Loucy (cell line): ENCODE measurements around the gene NKTR.

ENCODE experiments used
- H2AFZ ChIP-seq: fragments of 200-600 bp; sonication (generic); 2 replicates; pipeline ENCODE4 v1.6.0; 2016; ENCODE audit warnings: antibody characterized with exemption, mild to moderate bottlenecking, low read length, moderate library complexity
- H3F3A ChIP-seq: fragments of 200-600 bp; 2 replicates; pipeline ENCODE4 v1.6.0; 2016; ENCODE audit warnings: antibody characterized with exemption, low read depth, mild to moderate bottlenecking
- H3K27me3 ChIP-seq: fragments of 200-600 bp; sonication (generic); 2 replicates; pipeline ENCODE4 v1.6.1; 2014; ENCODE audit warnings: low read length, mild to moderate bottlenecking; ENCODE audit not compliant: insufficient read depth, poor library complexity, severe bottlenecking
- H3K36me3 ChIP-seq: fragments of 200-600 bp; sonication (generic); 2 replicates; pipeline ENCODE4 v1.6.1; 2016; ENCODE audit warnings: low read length; ENCODE audit not compliant: insufficient read depth
- H3K4me1 ChIP-seq: fragments of 200-600 bp; sonication (generic); 2 replicates; pipeline ENCODE4 v1.5.1; 2014; ENCODE audit warnings: low read length, mild to moderate bottlenecking; ENCODE audit not compliant: insufficient read depth, poor library complexity, severe bottlenecking
- H3K4me2 ChIP-seq: fragments of 200-600 bp; sonication (generic); 2 replicates; pipeline ENCODE4 v1.6.0; 2014; ENCODE audit warnings: antibody characterized with exemption, low read length, low read depth, mild to moderate bottlenecking; ENCODE audit not compliant: poor library complexity, severe bottlenecking
- H3K4me3 ChIP-seq: fragments of 200-600 bp; sonication (generic); 2 replicates; pipeline ENCODE4 v1.5.1; 2014; ENCODE audit warnings: low read length, mild to moderate bottlenecking, mixed read lengths; ENCODE audit not compliant: poor library complexity, severe bottlenecking
- H3K79me2 ChIP-seq: fragments of 200-600 bp; sonication (generic); 2 replicates; pipeline ENCODE4 v1.6.1; 2014; ENCODE audit warnings: low read length; ENCODE audit not compliant: insufficient read depth
- H3K9ac ChIP-seq: fragments of 200-600 bp; sonication (generic); 2 replicates; pipeline ENCODE4 v1.6.0; 2014; ENCODE audit warnings: mild to moderate bottlenecking, low read depth, low read length, moderate library complexity; ENCODE audit not compliant: poor library complexity, severe bottlenecking
- H3K9me2 ChIP-seq: fragments of 200-600 bp; sonication (generic); replicated peaks from 2 replicates; pipeline ENCODE4 v1.6.1; 2016; ENCODE audit warnings: low read depth, low read length, mixed read lengths
- H3K9me3 ChIP-seq: fragments of 200-600 bp; sonication (generic); 2 replicates; pipeline ENCODE4 v1.6.1; 2014; ENCODE audit warnings: mild to moderate bottlenecking, antibody characterized with exemption, low read length, low read depth; ENCODE audit not compliant: insufficient read depth
- H4K20me1 ChIP-seq: fragments of 200-600 bp; sonication (generic); 2 replicates; pipeline ENCODE4 v1.6.0; 2014; ENCODE audit warnings: antibody characterized with exemption, low read length, mild to moderate bottlenecking; ENCODE audit not compliant: insufficient read depth, poor library complexity, severe bottlenecking
- CTCF ChIP-seq: fragments of 200-600 bp; sonication (generic); conservative IDR thresholded peaks from 2 replicates; pipeline ENCODE4 v1.5.1; 2014; ENCODE audit warnings: mild to moderate bottlenecking, antibody characterized with exemption, low read length
- EZH2phosphoT487 ChIP-seq: fragments of 200-600 bp; IDR thresholded peaks from 2 replicates; pipeline ENCODE4 v1.6.1; 2018; ENCODE audit warnings: antibody characterized with exemption, mild to moderate bottlenecking, moderate library complexity, borderline replicate concordance

NKTR gene

DNA sequence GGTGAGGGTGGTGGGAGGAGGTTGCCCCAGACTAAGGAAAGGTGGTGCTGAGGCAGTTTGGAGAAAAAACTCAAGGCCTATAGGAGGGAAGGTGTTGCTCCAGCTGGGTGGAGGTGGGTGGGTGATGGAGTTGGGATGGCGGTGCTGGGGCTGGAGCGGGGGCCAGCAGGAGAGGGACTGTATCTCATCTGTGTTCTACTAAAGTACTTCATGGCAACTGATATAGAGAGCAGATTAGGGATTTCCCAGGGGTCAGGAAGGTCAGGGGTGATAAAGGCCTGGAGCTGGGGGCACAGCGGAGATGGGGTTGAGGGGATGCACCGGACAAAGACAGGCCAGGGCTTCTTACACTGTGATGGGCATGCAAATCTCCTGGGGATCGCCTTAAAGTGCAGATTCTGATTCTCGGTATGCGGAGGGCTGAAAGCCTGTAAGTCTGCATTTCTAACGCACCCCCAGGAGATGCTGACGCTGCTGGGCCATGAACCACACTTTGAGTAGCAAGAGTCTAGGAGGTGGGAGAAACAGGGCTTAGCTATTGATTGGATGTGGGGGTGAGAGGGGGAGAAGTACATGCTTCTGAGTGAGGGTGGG lies 89.0 kb downstream of the NKTR start:
- H3K9ac ChIP-seq = no peak overlapping the region
- no peak for TF ChIP-seq EZH2phosphoT487
- TF ChIP-seq CTCF = no peak
- H3K4me3 ChIP-seq = no peak overlapping the region
- no peaks in the 10 kb centered on the region for H3K9me3 ChIP-seq
- no peaks in the 10 kb centered on the region for H3K79me2 ChIP-seq
- no peaks in the 10 kb centered on the region for H3F3A ChIP-seq
- H2AFZ ChIP-seq = no peak overlapping the region
- H3K4me2 ChIP-seq = no peak overlapping the region
- no peaks in the 10 kb centered on the region for H3K27me3 ChIP-seq
- no peaks in the 10 kb centered on the region for H3K9me2 ChIP-seq
- no peaks in the 10 kb centered on the region for H3K4me1 ChIP-seq
- no peaks in the 10 kb centered on the region for H3K36me3 ChIP-seq
- no peaks in the 10 kb centered on the region for H4K20me1 ChIP-seq

DNA sequence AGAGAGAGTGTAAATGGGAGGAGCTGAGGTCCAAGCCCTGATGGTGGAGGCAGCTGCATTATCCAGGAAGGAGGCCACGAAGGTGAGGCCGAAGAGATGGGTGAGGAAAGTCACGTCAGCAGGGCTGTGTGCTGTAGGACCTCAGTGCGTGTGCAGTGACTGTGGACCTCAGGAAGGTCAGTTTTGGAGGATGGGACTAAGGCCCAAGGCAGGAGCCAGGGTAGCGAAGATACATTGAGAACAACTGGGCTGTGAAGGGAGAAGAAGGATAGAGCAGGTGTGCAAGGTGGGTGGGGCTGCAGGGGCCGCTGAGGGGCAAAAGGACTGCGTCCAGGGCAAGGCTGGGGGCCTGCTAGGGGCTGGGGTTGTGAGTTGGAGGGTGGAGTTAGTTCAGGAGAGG lies 89.7 kb downstream of the NKTR start:
- H3K4me1 ChIP-seq = no peaks in the 10 kb centered on the region
- no peak overlapping the region for H3K4me2 ChIP-seq
- no peak overlapping the region for H3K4me3 ChIP-seq
- H3K9me3 ChIP-seq = no peaks in the 10 kb centered on the region
- no peak overlapping the region for H3K9ac ChIP-seq
- H3K79me2 ChIP-seq = no peaks in the 10 kb centered on the region
- no peak overlapping the region for H2AFZ ChIP-seq
- no peaks in the 10 kb centered on the region for H3K9me2 ChIP-seq
- no peaks in the 10 kb centered on the region for H3K36me3 ChIP-seq
- no peaks in the 10 kb centered on the region for H3F3A ChIP-seq
- TF ChIP-seq EZH2phosphoT487 (no peak), CTCF (no peak)
- H4K20me1 ChIP-seq = no peaks in the 10 kb centered on the region
- H3K27me3 ChIP-seq = no peaks in the 10 kb centered on the region

GRCh38 chr3:42690766-42691680 lies 90.5 kb downstream of the NKTR start:
- H3F3A ChIP-seq = no peaks in the 10 kb centered on the region
- no peaks in the 10 kb centered on the region for H3K27me3 ChIP-seq
- H3K9me3 ChIP-seq = no peaks in the 10 kb centered on the region
- TF ChIP-seq CTCF = no peak
- no peak for TF ChIP-seq EZH2phosphoT487
- H3K36me3 ChIP-seq = no peaks in the 10 kb centered on the region
- H3K9ac ChIP-seq = no peak overlapping the region
- no peaks in the 10 kb centered on the region for H3K79me2 ChIP-seq
- H3K9me2 ChIP-seq = no peaks in the 10 kb centered on the region
- no peaks in the 10 kb centered on the region for H4K20me1 ChIP-seq
- H3K4me1 ChIP-seq = no peaks in the 10 kb centered on the region
- H3K4me3 ChIP-seq = no peak overlapping the region
- H3K4me2 ChIP-seq = no peak overlapping the region
- H2AFZ ChIP-seq = no peak overlapping the region
